ENCODE results near the gene FSIP1.

- TF ChIP-seq CTCF (IDR thresholded peaks at IDR 0.05), result no peak
- no peak for TF ChIP-seq POLR2A (IDR thresholded peaks at IDR 0.05)
Observed at GRCh38 chr15:39701988-39702387, 80.7 kb downstream of the FSIP1 start.
